Prostate gland (tissue), 2 donors: Measurements from ENCODE around the gene TOMM20. TPM values are rescaled to one million over a fixed set of nuclear protein-coding genes. Genes with fewer than 3 reads are reported as not detected.
A peak's percentile ranks its signal among the peaks of the same experiment; 100 is the strongest.
"Not testable (repeated sequence)": the region's sequence is repeated elsewhere in the genome, so short reads cannot be mapped to it uniquely, and the experiment has no call there.

Source experiments
- DNase-seq: peaks from one replicate; pipeline ENCODE4 v3.0.0-alpha.2; 2019; ENCODE audit warnings: low spot score
- H3K27ac ChIP-seq, 2 donors: fragments of 200-600 bp; sonication (generic); 2 replicates each; pipeline ENCODE4 v1.5.1; 2017 to 2019
- H3K27me3 ChIP-seq: fragments of 200-600 bp; sonication (generic); replicated peaks from 2 replicates; pipeline ENCODE4 v1.5.1; 2019; ENCODE audit not compliant: insufficient read depth
- H3K36me3 ChIP-seq, 2 donors: fragments of 200-600 bp; sonication (generic); 1 replicate in 1 of 2; 2 replicates in 1 of 2; pipeline versions ENCODE4 v1.5.1 to v1.8.1; 2017 to 2019
- H3K4me1 ChIP-seq: fragments of 200-600 bp; sonication (generic); replicated peaks from 2 replicates; pipeline ENCODE4 v1.5.1; 2019
- H3K4me3 ChIP-seq, 2 donors: fragments of 200-600 bp; sonication (generic); 2 replicates each; pipeline ENCODE4 v1.5.1; 2017 to 2019
- H3K9me3 ChIP-seq: fragments of 200-600 bp; sonication (generic); 2 replicates; pipeline ENCODE4 v1.5.1; 2017
- POLR2A ChIP-seq: fragments of 450-650 bp; IDR thresholded peaks from one replicate; pipeline ENCODE4 v1.6.1; 2016; ENCODE audit warnings: antibody characterized with exemption, mild to moderate bottlenecking
- POLR2AphosphoS5 ChIP-seq: sonication (generic); formaldehyde crosslinking; IDR thresholded peaks from one replicate; pipeline ENCODE4 v1.6.1; 2017; ENCODE audit warnings: antibody characterized with exemption
- WGBS: methylation state at CpG from one replicate; pipeline ENCODE4 v1.1.5; 2018; 5-methylcytosine and 5-hydroxymethylcytosine counted together
- intact Hi-C: fragments of 100-400 bp; cut with DNase I; formaldehyde crosslinking; loops from one replicate; pipeline ENCODE4 v1.14.2; 2022
- total RNA-seq, 2 donors: library from RNA; depleted of rRNA; stranded (reverse); fragments of >200 nt; gene quantifications; one replicate each; pipeline ENCODE4 v1.1.0, GENCODE V29; 2016
- TF ChIP-seq, protein P1 (sequence below), 4 experiments: fragments of 200-600 bp in 2 of 4; fragments of 450-650 bp in 2 of 4; sonication (generic) in 2 of 4; IDR thresholded peaks; 1 replicate in 3 of 4; 2 replicates in 1 of 4; pipeline ENCODE4 v1.5.1; 2016 to 2019; ENCODE audit warnings: antibody characterized with exemption in 4 of 4, mild to moderate bottlenecking in 2 of 4, moderate library complexity in 2 of 4

The TOMM20 gene
- total RNA-seq, 2 donors from 2014 or later, result 77.1 to 135 TPM

GRCh38 chr1:235160957-235161684 lies 32.5 kb upstream of the TOMM20 start, which contains the start of gene RBM34:
Gene RBM34 (minus strand): TSS chr1:235161250. CDS start chr1:235161226, 24 bp downstream.
- no peaks in the 10 kb centered on the region for H3K36me3 ChIP-seq
- no peaks in the 10 kb centered on the region for H3K9me3 ChIP-seq
- 1% methylated on average over 45 of the region's 52 CpGs for WGBS
- intact Hi-C loops, result no loop called here
- TF ChIP-seq POLR2A, result peak; percentile 96
- TF ChIP-seq, protein P1, sequence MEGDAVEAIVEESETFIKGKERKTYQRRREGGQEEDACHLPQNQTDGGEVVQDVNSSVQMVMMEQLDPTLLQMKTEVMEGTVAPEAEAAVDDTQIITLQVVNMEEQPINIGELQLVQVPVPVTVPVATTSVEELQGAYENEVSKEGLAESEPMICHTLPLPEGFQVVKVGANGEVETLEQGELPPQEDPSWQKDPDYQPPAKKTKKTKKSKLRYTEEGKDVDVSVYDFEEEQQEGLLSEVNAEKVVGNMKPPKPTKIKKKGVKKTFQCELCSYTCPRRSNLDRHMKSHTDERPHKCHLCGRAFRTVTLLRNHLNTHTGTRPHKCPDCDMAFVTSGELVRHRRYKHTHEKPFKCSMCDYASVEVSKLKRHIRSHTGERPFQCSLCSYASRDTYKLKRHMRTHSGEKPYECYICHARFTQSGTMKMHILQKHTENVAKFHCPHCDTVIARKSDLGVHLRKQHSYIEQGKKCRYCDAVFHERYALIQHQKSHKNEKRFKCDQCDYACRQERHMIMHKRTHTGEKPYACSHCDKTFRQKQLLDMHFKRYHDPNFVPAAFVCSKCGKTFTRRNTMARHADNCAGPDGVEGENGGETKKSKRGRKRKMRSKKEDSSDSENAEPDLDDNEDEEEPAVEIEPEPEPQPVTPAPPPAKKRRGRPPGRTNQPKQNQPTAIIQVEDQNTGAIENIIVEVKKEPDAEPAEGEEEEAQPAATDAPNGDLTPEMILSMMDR (IDR thresholded peaks at IDR 0.05), result peak in 2 of 4 experiments; percentile 48 to 75
- TF ChIP-seq POLR2AphosphoS5, result peak; percentile 97
- DNase-seq, result peak; percentile 91
- no peaks in the 10 kb centered on the region for H3K4me1 ChIP-seq
- no peaks in the 10 kb centered on the region for H3K27me3 ChIP-seq
- H3K4me3 ChIP-seq, result peak within 1 kb of the TSS; percentile 56 to 66
- peak within 1 kb of the TSS; percentile 85 to 90 for H3K27ac ChIP-seq

GRCh38 chr1:235160383-235160956 lies 31.8 kb upstream of the TOMM20 start:
- intact Hi-C loops, result no loop called here

GRCh38 chr1:235159930-235160329 lies 31.3 kb upstream of the TOMM20 start:
- H3K9me3 ChIP-seq, H3K27ac ChIP-seq, H3K4me1 ChIP-seq, H3K36me3 ChIP-seq, DNase-seq, H3K27me3 ChIP-seq, intact Hi-C loops: not testable (repeated sequence)
- H3K4me3 ChIP-seq, result peak overlapping the region in 1 of 2 donors; percentile 56
- WGBS, result 75% methylated on average over 9 of the region's 9 CpGs

More at GRCh38 chr1:235160383-235160956, 31.8 kb upstream of the TOMM20 start:
- TF ChIP-seq POLR2AphosphoS5, result no peak
- TF ChIP-seq POLR2A, result no peak
- TF ChIP-seq, protein P1 (IDR thresholded peaks at IDR 0.05), result no peak
- Histone ChIP-seq H3K27ac (peak overlapping the region; percentile 85 to 90), H3K36me3 (no peaks in the 10 kb centered on the region), H3K27me3 (no peaks in the 10 kb centered on the region), H3K9me3 (no peaks in the 10 kb centered on the region), H3K4me3 (peak overlapping the region; percentile 56 to 66), H3K4me1 (no peaks in the 10 kb centered on the region)
- no peak for DNase-seq
- WGBS, result 3% methylated on average over 14 of the region's 14 CpGs

DNA sequence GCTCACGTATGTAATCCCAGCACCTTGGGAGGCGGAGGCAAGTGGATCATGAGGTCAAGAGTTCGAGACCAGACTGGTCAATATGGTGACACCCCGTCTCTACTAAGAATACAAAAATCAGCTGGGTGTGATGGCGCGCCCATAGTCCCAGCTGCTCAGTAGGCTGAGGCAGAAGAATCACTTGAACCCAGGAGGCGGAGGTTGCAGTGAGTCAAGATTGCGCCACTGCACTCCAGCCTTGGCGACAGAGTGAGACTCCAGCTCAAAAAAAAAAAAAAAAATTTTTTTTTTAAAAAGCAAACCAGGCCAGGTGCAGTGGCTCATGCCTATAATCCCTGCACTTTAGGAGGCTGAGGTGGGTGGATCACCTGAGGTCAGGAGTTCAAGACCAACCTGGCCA lies 30.6 kb upstream of the TOMM20 start:
- H3K27ac ChIP-seq, H3K9me3 ChIP-seq, H3K27me3 ChIP-seq, H3K4me3 ChIP-seq, H3K36me3 ChIP-seq, DNase-seq, H3K4me1 ChIP-seq, intact Hi-C loops: not testable (repeated sequence)
- 97% methylated on average over 9 of the region's 9 CpGs for WGBS

GRCh38 chr1:235158680-235159079 lies 30.0 kb upstream of the TOMM20 start:
- WGBS, result 84% methylated on average over 6 of the region's 6 CpGs
- H3K36me3 ChIP-seq, result no peaks in the 10 kb centered on the region

More at GRCh38 chr1:235158680-235159079, 30.0 kb upstream of the TOMM20 start:
- Histone ChIP-seq H3K27me3 (no peaks in the 10 kb centered on the region), H3K9me3 (no peaks in the 10 kb centered on the region), H3K4me1 (no peaks in the 10 kb centered on the region), H3K27ac (no peak overlapping the region), H3K4me3 (no peak overlapping the region)
- no peak for DNase-seq
- TF ChIP-seq, protein P1 (IDR thresholded peaks at IDR 0.05), result no peak
- TF ChIP-seq POLR2AphosphoS5 (no peak), POLR2A (no peak)
- intact Hi-C loops, result no loop called here
